Endothelial cell of umbilical vein (primary cell): Measurements from ENCODE around the gene ZNF717.

Experiments used
- CTCF ChIP-seq, 2 donors: IDR thresholded peaks; 1 replicate in 1 of 2; 2 replicates in 1 of 2; pipeline ENCODE4 v1.5.1; 2011; ENCODE audit warnings: low read length in 2 of 2, mild to moderate bottlenecking in 2 of 2, moderate library complexity in 2 of 2, control low read depth in 1 of 2, inconsistent platforms in 1 of 2, low read depth in 1 of 2; ENCODE audit not compliant: insufficient read depth in 1 of 2; ENCODE audit errors: extremely low read depth in 1 of 2
- POLR2A ChIP-seq: IDR thresholded peaks from 2 replicates; pipeline ENCODE4 v1.6.1; 2012; ENCODE audit warnings: low read depth, mild to moderate bottlenecking, control low read depth, low read length

- TF ChIP-seq POLR2A: no peak
- no peak for TF ChIP-seq CTCF (IDR thresholded peaks at IDR 0.05; ENCODE audit: extremely low read depth in 1 of 2, insufficient read depth in 1 of 2, low read depth in 1 of 2, low read length in 2 of 2)
Measured at GRCh38 chr3:75782506-75782905, 2.8 kb downstream of the ZNF717 start.
